Glomerular endothelial cell (primary cell): ENCODE data around the gene DGLUCY. TPM values are rescaled to one million over a fixed set of nuclear protein-coding genes. Genes with fewer than 3 reads are reported as not detected.
A peak's percentile ranks its signal among the peaks of the same experiment; 100 is the strongest.
"Not testable (repeated sequence)": the region's sequence is repeated elsewhere in the genome, so short reads cannot be mapped to it uniquely, and the experiment has no call there.

Experiments used
- DNase-seq: peaks from one replicate; pipeline ENCODE4 v3.0.0-alpha.2; 2011; ENCODE audit warnings: low read depth, low spot score; ENCODE audit errors: extremely low read depth
- total RNA-seq: library from RNA; depleted of rRNA; stranded (reverse); fragments of >200 nt; gene quantifications from 2 replicates; pipeline ENCODE4 v1.2.3, GENCODE V29; 2015

Gene DGLUCY
- total RNA-seq, 1 donor from 2014 or later = 67.3 TPM

GRCh38 chr14:91164676-91165075 lies 50.8 kb downstream of the DGLUCY start:
- no peak for DNase-seq

- no peak for DNase-seq
Observed at GRCh38 chr14:91167380-91167770, 53.5 kb downstream of the DGLUCY start.

DNA sequence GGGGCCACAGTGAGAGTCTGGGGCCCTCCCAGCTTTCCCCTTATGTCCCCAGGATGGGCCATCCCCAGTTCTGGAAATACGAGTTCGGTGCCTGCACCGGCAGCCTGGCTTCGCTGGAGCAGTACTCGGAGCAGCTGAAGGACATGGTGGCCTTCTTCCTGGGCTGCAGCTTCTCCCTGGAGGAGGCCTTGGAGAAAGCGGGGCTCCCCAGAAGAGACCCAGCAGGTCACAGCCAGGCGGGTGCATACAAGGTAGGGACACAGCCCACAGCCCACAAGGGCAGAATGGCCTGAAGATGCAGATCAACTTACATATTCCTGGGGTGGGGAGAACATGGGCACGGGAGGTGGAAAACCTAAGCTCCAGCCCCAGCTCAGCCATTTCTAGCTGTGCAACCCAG lies 56.1 kb downstream of the DGLUCY start:
- no peak for DNase-seq

DNA sequence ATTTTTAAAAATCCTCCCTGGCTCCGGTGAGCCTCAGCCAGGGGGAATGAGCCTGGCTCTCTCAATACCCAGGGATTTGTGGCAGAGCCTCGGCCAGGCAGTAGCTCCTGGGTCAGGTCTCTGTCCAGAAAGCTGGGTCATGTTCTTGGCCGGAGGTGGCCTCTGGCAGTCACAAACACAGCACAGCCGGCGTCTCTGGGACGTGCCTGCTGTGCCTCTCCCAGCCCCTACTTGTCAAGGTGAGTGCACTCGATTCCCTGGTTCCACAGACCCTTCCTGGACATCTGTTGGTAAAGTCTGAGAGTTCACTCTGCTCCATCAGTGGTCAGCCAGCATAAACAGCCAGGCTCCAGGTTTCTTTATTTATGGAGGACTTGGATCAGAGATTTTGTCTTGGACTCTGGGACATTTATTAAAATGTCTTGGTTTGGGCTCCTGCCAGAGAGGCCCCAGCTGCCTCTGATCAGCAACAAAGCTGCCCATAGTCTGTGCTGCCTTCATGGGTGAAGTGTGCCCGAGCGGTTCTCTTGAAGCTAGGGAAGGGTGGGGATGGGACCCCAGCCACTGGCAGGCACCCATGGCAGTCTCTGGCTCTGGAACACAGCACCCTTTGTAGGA lies 56.7 kb downstream of the DGLUCY start:
- no peak for DNase-seq

DNA sequence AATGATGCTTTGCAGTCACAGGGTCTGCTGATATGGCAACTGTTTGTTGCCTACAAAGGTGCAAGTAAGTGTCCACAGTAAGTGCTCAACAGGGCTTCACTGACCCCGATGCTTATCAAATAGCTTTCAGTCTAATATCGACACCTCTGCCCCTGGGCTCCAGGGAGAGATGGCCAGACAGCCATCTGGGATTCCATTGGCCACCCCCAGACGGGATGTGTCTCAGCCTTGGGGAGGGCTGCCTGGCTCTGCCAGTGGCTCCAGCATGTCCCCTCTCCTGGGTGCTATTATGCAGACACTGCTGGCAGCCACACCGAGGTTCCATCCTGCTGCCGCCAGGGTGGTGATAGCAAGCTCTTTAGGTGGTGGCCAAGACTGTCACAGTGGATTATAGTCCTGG lies 57.4 kb downstream of the DGLUCY start:
- DNase-seq = no peak

- DNase-seq = peak; percentile 36
Observed at GRCh38 chr14:91173221-91173670, 59.4 kb downstream of the DGLUCY start.

GRCh38 chr14:91173904-91174303 lies 60.0 kb downstream of the DGLUCY start:
- no peak for DNase-seq

DNA sequence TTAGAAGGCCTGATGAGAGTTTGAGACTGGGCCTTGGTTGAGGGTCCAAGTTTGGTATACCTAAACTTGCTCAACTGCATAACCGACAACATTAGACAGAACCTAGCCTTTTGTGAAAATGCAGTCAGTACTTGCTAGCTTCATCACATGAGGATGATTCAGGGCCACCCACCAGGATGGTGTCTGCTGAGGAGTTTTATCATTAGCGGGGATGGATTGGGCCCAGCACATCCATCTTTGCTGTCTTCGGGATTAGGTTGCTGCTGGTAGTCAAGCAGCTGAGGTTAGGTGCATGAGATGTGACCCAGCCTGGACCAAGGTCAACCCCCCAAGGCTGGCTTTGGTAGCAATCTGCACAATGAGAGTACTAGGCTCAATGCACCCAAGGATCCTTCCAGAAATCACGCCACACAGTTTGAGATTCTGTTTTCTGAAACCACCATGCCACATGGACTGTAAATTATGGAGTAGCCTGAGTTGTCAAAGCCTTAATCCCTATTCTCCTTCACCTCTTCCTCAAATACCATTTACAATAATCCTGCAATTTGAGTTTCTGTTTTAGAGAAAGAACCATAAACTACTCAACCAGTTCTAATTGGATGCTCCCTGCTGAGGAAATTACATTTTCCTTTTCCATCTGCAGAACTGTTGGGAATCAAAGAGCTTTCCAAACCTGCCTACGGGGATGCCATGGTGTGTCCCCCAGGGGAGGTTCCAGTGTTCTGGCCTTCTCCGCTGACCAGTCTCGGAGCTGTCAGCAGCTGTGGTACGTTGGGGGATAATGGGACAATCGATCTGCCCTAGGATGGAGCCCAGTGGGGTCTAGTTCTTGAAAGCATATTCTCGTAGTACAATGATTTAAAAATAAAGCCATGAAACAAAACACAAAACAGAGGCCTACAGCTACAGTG lies 61.7 kb downstream of the DGLUCY start:
- no peak for DNase-seq

DNA sequence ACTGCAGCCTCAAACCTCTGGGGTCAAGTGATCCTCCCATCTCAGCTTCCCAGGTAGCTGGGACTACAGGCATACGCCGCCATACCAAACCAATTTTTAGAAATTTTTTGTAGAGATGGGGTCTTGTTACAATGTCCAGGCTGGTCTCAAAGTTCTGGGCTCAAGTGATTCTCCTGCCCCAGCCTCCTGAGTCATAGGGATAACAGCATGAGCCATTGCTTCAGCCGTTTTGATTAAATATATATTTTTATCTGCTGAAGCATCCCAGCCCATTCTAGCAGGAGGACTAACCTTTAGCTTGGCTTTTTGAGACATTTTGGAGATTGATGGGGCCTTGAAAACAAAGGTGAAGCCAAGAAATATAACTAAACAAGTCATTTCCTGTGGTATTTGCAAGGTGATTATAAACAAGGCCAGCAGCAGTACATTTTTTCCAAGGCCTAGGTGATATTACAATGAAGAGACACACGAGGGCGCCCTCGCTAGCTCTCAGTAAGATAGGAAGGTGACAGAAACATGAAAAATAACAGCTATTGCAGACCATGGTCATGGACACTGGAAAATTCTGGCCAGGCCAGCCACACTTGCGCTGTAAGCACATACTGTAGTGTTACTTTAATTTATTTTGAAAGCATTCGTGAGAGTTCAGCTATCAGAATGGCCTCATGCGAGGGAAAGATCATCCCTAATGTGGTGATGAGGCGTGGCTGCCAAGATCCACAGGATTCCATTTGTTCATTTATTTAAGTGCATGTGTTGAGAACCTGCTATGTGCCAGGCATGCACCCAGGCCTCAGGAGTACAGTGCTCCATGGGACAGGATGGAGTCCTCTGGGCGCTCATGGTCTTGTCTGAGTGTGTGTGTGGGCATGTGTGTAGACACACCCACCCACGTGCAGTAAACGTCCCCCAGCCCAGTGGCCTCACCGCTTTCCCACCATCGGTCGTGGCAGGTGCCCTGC lies 63.5 kb downstream of the DGLUCY start:
- DNase-seq = no peak

DNA sequence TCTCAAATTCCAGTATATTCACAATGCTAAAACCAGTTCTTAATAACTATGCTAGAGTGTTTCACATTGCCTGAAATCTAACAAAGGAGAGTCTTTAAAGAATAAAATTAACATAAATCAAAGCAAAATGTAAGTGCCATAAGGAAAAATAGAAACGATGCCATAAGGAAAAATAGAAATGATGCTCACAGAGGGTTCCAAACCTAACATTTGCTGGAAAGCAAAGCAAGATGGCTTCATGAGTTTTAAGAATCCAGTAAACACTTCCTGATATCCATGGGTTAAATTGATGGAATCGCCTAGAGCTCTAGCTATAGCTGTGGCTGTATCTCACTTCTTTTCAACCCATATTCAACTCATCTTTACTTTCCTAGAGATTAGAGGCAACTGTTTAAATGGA lies 66.7 kb downstream of the DGLUCY start:
- DNase-seq = no peak

DNA sequence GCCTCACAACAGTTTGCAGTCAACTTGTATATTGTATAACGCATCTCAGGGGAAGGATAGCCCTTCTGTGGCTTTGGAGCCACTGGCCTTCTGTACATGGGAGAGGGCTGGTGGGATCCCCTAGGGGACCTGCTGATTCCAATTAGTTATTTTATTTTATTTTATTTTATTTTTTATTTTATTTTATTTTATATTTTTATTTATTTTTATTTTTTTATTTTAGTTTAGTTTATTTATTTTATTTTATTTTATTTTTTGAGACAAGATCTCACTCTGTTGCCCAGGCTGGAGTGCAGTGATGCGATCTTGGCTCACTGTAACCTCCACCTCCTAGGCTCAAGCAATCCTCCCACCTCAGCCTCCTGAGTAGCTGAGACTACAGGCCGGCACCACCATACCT lies 68.9 kb downstream of the DGLUCY start:
- DNase-seq = not testable (repeated sequence)

- DNase-seq = no peak
Observed at GRCh38 chr14:91184559-91184958, 70.7 kb downstream of the DGLUCY start.

GRCh38 chr14:91185721-91186120 lies 71.8 kb downstream of the DGLUCY start:
- DNase-seq = no peak

DNA sequence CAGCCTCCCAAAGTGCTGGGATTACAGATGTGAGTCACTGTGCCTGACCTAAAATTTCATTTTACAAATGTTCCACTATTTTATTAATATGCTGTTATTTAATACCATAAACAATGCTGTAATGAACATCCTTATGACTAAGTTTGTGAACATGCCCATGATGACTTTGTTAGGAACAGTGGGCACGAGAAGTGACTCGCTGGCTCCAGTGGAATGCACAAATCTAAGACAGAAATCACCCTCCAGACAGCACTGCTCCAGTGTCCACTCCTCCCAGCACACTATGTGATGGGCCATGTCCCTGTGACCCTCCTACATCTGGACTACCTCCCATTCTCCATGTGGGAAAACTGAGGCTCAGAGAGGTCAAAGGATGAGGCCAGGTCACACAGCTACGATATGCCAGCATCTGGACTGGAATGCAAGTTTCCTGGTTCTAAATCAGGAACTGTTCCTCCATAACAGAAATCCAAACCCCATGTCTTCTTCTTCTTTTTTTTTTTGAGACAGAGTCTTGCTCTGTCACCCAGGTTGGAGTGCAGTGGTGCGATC lies 72.7 kb downstream of the DGLUCY start:
- DNase-seq = no peak

- no peak for DNase-seq
Observed at GRCh38 chr14:91187271-91187670, 73.4 kb downstream of the DGLUCY start.

- no peak for DNase-seq
Observed at GRCh38 chr14:91190853-91191252, 77.0 kb downstream of the DGLUCY start.

DNA sequence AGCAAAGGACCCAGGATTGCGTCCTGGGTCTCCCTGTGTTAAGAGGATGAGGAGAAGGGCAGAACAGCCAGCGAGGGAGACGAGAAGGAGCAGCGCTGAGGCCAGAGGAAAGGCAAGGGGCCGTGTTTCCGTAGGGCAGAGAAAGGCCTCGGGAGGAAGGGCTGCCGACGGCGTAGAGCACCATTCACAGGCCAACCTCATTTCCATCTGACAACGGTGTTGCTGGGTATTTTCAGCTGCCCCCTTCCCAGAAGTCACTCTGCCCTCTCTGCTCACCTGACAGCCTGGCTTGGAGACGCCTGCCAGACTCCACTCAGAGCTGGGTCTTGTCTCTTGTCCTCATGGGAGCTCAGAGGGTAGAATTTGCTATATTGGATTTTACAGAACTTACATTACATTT lies 79.2 kb downstream of the DGLUCY start:
- DNase-seq = no peak

DNA sequence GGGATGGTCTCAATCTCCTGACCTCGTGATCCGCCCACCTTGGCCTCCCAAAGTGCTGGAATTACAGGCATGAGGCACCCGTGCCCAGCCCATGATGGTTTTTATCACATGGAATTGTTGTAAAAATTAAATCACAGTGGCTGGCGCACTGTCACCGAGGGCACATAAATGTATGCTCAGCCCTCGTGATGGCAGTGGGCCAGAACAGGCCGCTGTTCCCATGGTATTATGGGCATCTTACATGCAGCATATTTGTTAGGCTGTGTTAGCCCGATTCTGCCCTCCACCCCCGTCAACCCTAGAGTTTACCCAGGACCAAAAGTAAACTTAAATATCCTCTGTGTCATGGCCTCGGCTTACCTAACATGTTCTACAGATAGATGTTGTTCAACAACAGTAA lies 82.0 kb downstream of the DGLUCY start:
- no peak for DNase-seq

DNA sequence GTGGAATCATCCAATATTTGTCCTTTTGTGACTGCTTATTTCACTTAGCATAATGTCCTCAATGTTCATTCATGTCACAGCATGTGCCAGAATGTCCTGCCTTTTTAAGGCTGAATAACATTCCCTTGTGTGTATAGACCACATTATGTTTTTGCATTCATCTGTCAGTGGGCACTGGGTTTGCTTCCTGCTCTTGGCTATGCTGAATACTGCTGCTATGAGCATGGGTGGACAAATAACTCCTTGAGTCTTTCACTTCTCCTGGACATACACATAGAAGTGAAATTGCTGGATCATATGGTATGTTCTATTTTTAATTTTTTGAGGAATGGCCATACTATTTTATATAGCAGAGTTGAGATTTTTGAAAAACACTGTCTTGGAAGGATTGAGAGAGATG lies 83.8 kb downstream of the DGLUCY start:
- no peak for DNase-seq

DNA sequence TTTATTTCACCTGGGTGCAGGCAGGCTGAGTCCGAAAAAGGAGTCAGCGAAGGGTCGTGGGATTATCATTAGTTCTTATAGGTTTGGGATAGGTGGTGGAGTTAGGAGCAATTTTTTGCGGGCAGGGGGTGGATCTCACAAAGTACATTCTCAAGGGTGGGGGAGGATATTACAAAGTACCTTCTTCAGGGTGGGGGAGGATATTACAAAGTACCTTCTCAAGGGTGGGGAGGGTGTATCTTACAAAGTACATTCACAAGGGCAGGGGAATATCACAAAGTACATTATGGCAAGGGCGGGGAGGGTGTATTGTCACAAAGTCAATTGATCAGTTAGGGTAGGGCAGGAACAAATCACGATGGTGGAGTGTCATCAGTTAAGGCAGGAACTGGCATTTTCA lies 86.9 kb downstream of the DGLUCY start:
- DNase-seq = not testable (repeated sequence)
